Measurements from ENCODE around the gene EPHB2.

DNA sequence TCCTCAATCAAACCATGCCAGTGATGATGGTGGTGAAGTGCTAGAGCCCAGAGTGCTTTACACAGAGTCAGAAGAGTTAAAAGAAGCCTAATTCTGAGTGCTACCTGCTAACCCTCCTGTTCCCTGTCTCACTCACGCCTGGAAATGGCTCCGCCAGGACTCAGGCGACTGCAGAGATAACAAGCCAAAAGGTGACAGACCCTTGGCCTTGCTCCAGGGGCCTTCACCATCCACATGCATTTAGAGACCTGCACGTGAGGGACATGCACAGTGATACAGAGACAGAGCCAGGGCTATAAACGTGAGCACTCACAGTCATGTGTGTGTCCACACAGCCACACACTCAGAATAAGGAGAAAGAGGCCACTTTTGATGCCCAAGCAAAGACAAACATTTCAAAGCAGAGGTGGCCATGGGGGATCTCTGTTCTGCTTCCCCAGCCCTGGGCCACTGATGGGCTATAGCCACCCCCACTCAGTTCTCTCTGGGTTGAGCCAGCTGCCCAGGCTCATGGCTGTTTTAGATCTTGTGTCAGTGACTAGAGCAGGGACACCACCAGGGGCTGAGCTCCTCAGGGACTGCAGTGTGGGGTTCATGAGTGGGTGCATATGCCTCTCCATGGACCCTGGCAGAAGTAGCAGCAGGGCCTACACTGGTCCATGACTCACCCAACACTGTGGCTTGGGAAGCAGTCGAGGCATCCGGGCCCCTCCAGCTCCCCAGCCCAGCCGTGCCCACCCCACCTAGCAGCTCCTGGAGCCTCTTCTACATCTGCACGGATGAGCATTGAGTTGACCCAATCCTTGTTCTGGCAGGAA is 117.2 kb downstream of the EPHB2 start:
- TF ChIP-seq, protein P1, sequence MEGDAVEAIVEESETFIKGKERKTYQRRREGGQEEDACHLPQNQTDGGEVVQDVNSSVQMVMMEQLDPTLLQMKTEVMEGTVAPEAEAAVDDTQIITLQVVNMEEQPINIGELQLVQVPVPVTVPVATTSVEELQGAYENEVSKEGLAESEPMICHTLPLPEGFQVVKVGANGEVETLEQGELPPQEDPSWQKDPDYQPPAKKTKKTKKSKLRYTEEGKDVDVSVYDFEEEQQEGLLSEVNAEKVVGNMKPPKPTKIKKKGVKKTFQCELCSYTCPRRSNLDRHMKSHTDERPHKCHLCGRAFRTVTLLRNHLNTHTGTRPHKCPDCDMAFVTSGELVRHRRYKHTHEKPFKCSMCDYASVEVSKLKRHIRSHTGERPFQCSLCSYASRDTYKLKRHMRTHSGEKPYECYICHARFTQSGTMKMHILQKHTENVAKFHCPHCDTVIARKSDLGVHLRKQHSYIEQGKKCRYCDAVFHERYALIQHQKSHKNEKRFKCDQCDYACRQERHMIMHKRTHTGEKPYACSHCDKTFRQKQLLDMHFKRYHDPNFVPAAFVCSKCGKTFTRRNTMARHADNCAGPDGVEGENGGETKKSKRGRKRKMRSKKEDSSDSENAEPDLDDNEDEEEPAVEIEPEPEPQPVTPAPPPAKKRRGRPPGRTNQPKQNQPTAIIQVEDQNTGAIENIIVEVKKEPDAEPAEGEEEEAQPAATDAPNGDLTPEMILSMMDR (IDR thresholded peaks at IDR 0.05): no peak
- TF ChIP-seq POLR2A (IDR thresholded peaks at IDR 0.05): no peak
- TF ChIP-seq EP300 (IDR thresholded peaks at IDR 0.05): no peak
